IMR-90 (cell line): ENCODE measurements around the gene CACNA2D3.

Experiments used
- CEBPB ChIP-seq: IDR thresholded peaks from 2 replicates; pipeline ENCODE4 v1.6.1; 2012; ENCODE audit warnings: low read depth, low read length, improper control_type of control experiment
- CHD1 ChIP-seq: IDR thresholded peaks from 2 replicates; pipeline ENCODE4 v1.6.1; 2012; ENCODE audit warnings: low read depth, low read length, improper control_type of control experiment
- CTCF ChIP-seq: conservative IDR thresholded peaks from 2 replicates; pipeline ENCODE4 v1.5.1; 2012; ENCODE audit warnings: mild to moderate bottlenecking, low read depth, low read length, improper control_type of control experiment
- MAZ ChIP-seq: IDR thresholded peaks from 2 replicates; pipeline ENCODE4 v1.6.1; 2012; ENCODE audit warnings: low read depth, mild to moderate bottlenecking, low read length, improper control_type of control experiment, moderate library complexity, borderline replicate concordance
- POLR2A ChIP-seq: IDR thresholded peaks from 2 replicates; pipeline ENCODE4 v1.6.1; 2012; ENCODE audit warnings: mild to moderate bottlenecking, low read depth, low read length
- RAD21 ChIP-seq: IDR thresholded peaks from 2 replicates; pipeline ENCODE4 v1.6.1; 2012; ENCODE audit warnings: low read length, improper control_type of control experiment
- RFX5 ChIP-seq: IDR thresholded peaks from 2 replicates; pipeline ENCODE4 v1.8.0; 2012; ENCODE audit warnings: low read depth, mild to moderate bottlenecking, low read length, moderate library complexity
- USF2 ChIP-seq: fragments of 150-350 bp; IDR thresholded peaks from 2 replicates; pipeline ENCODE4 v1.6.1; 2017; ENCODE audit warnings: mild to moderate bottlenecking, antibody characterized with exemption, low read length, low read depth

- TF ChIP-seq CEBPB, result no peak
- no peak for TF ChIP-seq CTCF
- no peak for TF ChIP-seq CHD1
- TF ChIP-seq POLR2A, result no peak
- TF ChIP-seq RFX5, result no peak
- TF ChIP-seq USF2, result no peak
- TF ChIP-seq MAZ, result no peak
- no peak for TF ChIP-seq RAD21
Observed at GRCh38 chr3:54550221-54550977, 428.0 kb downstream of the CACNA2D3 start.
